AG04450 (cell line): ENCODE measurements around the gene PPP1R14C. TPM values are rescaled to one million over a fixed set of nuclear protein-coding genes. Genes with fewer than 3 reads are reported as not detected.
"Not testable (repeated sequence)": the region's sequence is repeated elsewhere in the genome, so short reads cannot be mapped to it uniquely, and the experiment has no call there.

Experiments used
- CTCF ChIA-PET: fragments of 300-600, 350-600 bp; formaldehyde crosslinking; extraction: SDS; loops from one replicate; lab custom pipeline; 2022; ENCODE audit warnings: antibody characterized with exemption, inconsistent platforms; lab: Charles Lee
- POLR2A ChIA-PET: fragments of 350-600 bp; formaldehyde crosslinking; extraction: SDS; loops from one replicate; lab custom pipeline; 2021; ENCODE audit warnings: antibody characterized with exemption, inconsistent platforms; lab: Yijun Ruan, JAX
- DNase-seq: peaks from one replicate; pipeline ENCODE4 v3.0.0-alpha.2; 2011; ENCODE audit warnings: low read depth, low spot score
- H3K27ac ChIP-seq: one replicate; pipeline ENCODE4 v1.5.1; 2012; ENCODE audit warnings: low read depth, low read length, control low read depth
- H3K27me3 ChIP-seq: one replicate; pipeline ENCODE4 v1.6.0; 2012; ENCODE audit warnings: low read length; ENCODE audit not compliant: control insufficient read depth, insufficient read depth
- H3K4me3 ChIP-seq: 2 replicates; pipeline ENCODE4 v1.5.1; 2011; ENCODE audit warnings: mild to moderate bottlenecking, low read depth, low read length, control low read depth
- H3K9me3 ChIP-seq: 2 replicates; pipeline ENCODE4 v1.5.1; 2012; ENCODE audit warnings: low read length; ENCODE audit not compliant: control insufficient read depth, insufficient read depth
- CTCF ChIP-seq: IDR thresholded peaks from 2 replicates; pipeline ENCODE4 v1.5.1; 2011; ENCODE audit warnings: low read depth, low read length, control low read depth, inconsistent platforms
- polyA plus RNA-seq: library from polyadenylated mRNA; depleted of rRNA; stranded (reverse); fragments of >200 nt; gene quantifications from 2 replicates; pipeline ENCODE4 v1.2.3, GENCODE V29; 2011

The PPP1R14C gene
- polyA plus RNA-seq, 1 experiment, result not detected

GRCh38 chr6:150237626-150238025 is 94.8 kb downstream of the PPP1R14C start:
- ChIA-PET CTCF (no interaction called here), POLR2A (no interaction called here)
- H3K4me3 ChIP-seq, result no peak overlapping the region

GRCh38 chr6:150238336-150238741 is 95.5 kb downstream of the PPP1R14C start:
- ChIA-PET CTCF (no interaction called here), POLR2A (no interaction called here)
- Histone ChIP-seq H3K4me3 (no peak overlapping the region), H3K9me3 (no peaks in the 10 kb centered on the region), H3K27me3 (no peaks in the 10 kb centered on the region), H3K27ac (no peak overlapping the region)
- no peak for DNase-seq
- no peak for TF ChIP-seq CTCF

More at GRCh38 chr6:150237626-150238025, 94.8 kb downstream of the PPP1R14C start:
- Histone ChIP-seq H3K27ac (no peak overlapping the region), H3K27me3 (no peaks in the 10 kb centered on the region), H3K9me3 (no peaks in the 10 kb centered on the region)
- TF ChIP-seq CTCF, result no peak
- no peak for DNase-seq

GRCh38 chr6:150238846-150239407 is 96.1 kb downstream of the PPP1R14C start:
- ChIA-PET POLR2A (no interaction called here), CTCF (no interaction called here)
- no peak for TF ChIP-seq CTCF

GRCh38 chr6:150241756-150242155 is 98.9 kb downstream of the PPP1R14C start:
- H3K27me3 ChIP-seq, DNase-seq, H3K4me3 ChIP-seq, CTCF ChIA-PET, POLR2A ChIA-PET, H3K27ac ChIP-seq, H3K9me3 ChIP-seq: not testable (repeated sequence)

More at GRCh38 chr6:150238846-150239407, 96.1 kb downstream of the PPP1R14C start:
- H3K27ac ChIP-seq, result no peak overlapping the region
- no peaks in the 10 kb centered on the region for H3K9me3 ChIP-seq
- DNase-seq, result no peak
- H3K4me3 ChIP-seq, result no peak overlapping the region
- no peaks in the 10 kb centered on the region for H3K27me3 ChIP-seq

- ChIA-PET CTCF (no interaction called here), POLR2A (no interaction called here)
- Histone ChIP-seq H3K27me3 (no peaks in the 10 kb centered on the region), H3K27ac (no peak overlapping the region), H3K4me3 (no peak overlapping the region), H3K9me3 (no peaks in the 10 kb centered on the region)
- no peak for TF ChIP-seq CTCF
- DNase-seq, result no peak
These were observed 100.9 kb downstream of the PPP1R14C start for GRCh38 chr6:150243620-150244314.
